IPS-20b (cell line): Measurements from ENCODE around the gene PRDM7.
"Not testable (repeated sequence)": the region's sequence is repeated elsewhere in the genome, so short reads cannot be mapped to it uniquely, and the experiment has no call there.

ENCODE experiments used
- H3K27ac ChIP-seq: one replicate; pipeline ENCODE4 v1.5.1; 2013; ENCODE audit warnings: low read length
- H3K27me3 ChIP-seq: 2 replicates; pipeline ENCODE4 v1.6.1; 2013; ENCODE audit warnings: mild to moderate bottlenecking, low read length, inconsistent platforms; ENCODE audit not compliant: insufficient read depth
- H3K36me3 ChIP-seq: 2 replicates; pipeline ENCODE4 v1.6.1; 2013; ENCODE audit warnings: low read depth, mild to moderate bottlenecking, inconsistent platforms, low read length, moderate library complexity; ENCODE audit not compliant: insufficient read depth
- H3K4me1 ChIP-seq: 2 replicates; pipeline ENCODE4 v1.6.1; 2013; ENCODE audit warnings: mild to moderate bottlenecking, control low read depth, inconsistent platforms, low read length, moderate library complexity; ENCODE audit not compliant: insufficient read depth
- H3K4me3 ChIP-seq: 2 replicates; pipeline ENCODE4 v1.5.1; 2013; ENCODE audit warnings: mild to moderate bottlenecking, low read length, inconsistent platforms
- H3K9ac ChIP-seq: 2 replicates; pipeline ENCODE4 v1.6.1; 2013; ENCODE audit warnings: low read depth, mild to moderate bottlenecking, inconsistent platforms, low read length, moderate library complexity
- H3K9me3 ChIP-seq: 2 replicates; pipeline ENCODE4 v1.6.1; 2013; ENCODE audit warnings: mild to moderate bottlenecking, low read depth, low read length, inconsistent platforms; ENCODE audit not compliant: insufficient read depth

Gene PRDM7

GRCh38 chr16:90094791-90095190, 17.7 kb upstream of the PRDM7 start:
- H3K9ac ChIP-seq, H3K27me3 ChIP-seq, H3K36me3 ChIP-seq, H3K4me3 ChIP-seq, H3K9me3 ChIP-seq, H3K27ac ChIP-seq, H3K4me1 ChIP-seq: not testable (repeated sequence)

DNA sequence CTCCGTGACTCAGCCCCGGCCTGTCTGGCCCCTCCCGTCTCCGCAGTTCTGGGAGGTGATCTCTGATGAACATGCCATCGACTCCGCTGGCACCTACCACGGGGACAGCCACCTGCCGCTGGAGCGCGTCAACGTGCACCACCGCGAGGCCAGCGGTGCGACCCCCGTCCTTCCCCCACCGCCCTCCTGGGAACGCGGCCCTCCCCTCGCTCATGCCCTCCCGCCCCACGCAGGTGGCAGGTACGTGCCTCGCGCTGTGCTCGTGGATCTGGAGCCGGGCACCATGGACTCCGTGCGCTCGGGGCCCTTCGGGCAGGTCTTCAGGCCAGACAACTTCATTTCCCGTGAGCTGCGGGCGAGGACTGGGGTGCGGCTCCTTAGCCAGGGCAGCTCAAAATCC, 17.2 kb upstream of the PRDM7 start:
- H3K4me3 ChIP-seq, H3K4me1 ChIP-seq, H3K27me3 ChIP-seq, H3K9ac ChIP-seq, H3K9me3 ChIP-seq, H3K27ac ChIP-seq, H3K36me3 ChIP-seq: not testable (repeated sequence)

- H3K9ac ChIP-seq, H3K4me3 ChIP-seq, H3K27me3 ChIP-seq, H3K9me3 ChIP-seq, H3K4me1 ChIP-seq, H3K27ac ChIP-seq, H3K36me3 ChIP-seq: not testable (repeated sequence)
Measured at GRCh38 chr16:90093799-90094198, 16.7 kb upstream of the PRDM7 start.

DNA sequence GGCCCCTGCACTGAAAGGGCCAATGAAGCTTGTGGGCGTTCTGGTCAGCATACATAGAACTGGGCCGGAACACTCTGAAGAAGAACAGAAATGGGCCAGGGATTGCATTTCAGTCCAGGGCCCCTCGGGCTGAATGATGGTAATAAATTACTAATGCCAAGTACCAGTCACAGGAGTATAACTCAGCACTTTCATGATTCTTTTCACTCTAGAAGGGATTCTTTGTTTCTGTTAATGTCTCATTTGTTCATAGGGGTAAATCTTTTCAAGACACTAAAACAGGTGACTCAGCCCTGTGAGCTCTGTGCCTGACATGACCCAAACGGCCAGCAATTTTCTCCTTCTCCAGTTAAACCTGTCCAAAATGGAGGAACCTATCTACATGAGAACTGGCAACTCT, 15.7 kb upstream of the PRDM7 start:
- H3K9ac ChIP-seq, H3K36me3 ChIP-seq, H3K27ac ChIP-seq, H3K9me3 ChIP-seq, H3K4me1 ChIP-seq, H3K27me3 ChIP-seq, H3K4me3 ChIP-seq: not testable (repeated sequence)

- no peaks in the 10 kb centered on the region for H3K4me1 ChIP-seq
- H3K27me3 ChIP-seq, result no peaks in the 10 kb centered on the region
- H3K4me3 ChIP-seq, result no peak overlapping the region
- no peak overlapping the region for H3K9ac ChIP-seq
- H3K36me3 ChIP-seq, result no peaks in the 10 kb centered on the region
- H3K9me3 ChIP-seq, result no peaks in the 10 kb centered on the region
- H3K27ac ChIP-seq, result no peak overlapping the region
Measured at GRCh38 chr16:90084215-90084950, 7.3 kb upstream of the PRDM7 start.

DNA sequence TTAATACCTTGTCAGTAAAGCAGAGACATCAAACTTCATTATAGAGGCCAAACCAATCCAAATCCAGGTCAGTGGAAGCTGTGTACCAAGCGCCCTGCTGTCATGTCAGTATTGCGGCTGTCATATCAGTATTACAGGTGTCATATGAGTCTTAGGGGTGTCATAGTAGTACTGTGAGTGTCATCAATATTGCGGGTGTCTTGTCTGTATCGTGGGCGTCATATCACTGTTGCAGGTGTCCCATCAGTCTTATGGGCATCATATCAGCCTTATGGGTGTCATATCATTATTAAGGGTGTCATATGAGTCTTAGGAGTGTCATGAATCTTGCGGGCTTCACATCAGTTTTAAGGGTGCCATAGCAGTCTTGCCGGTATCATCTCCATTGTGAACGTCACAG, 6.0 kb upstream of the PRDM7 start:
- no peaks in the 10 kb centered on the region for H3K4me1 ChIP-seq
- peaks cover 10% of the 10 kb centered on the region for H3K27me3 ChIP-seq
- H3K36me3 ChIP-seq, result no peaks in the 10 kb centered on the region
- no peak overlapping the region for H3K9ac ChIP-seq
- no peak overlapping the region for H3K27ac ChIP-seq
- no peaks in the 10 kb centered on the region for H3K9me3 ChIP-seq
- no peak overlapping the region for H3K4me3 ChIP-seq

DNA sequence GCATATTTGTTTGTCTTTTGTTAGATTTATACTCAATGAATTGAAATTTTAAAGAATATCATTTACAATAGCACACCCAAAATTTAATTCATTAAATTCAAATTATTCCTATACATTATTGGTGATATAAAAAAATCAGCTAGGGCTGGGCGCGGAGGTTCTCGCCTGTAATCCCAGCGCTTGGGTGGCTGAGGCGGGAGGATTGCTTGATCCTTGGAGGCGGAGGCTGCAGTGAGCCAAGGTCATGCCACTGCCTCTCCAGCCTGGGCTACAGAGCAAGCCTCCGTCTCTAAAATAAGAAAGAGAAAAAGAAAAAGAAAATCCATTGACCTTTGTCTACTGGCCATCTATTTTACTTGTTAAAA, 4.5 kb upstream of the PRDM7 start:
- no peaks in the 10 kb centered on the region for H3K9me3 ChIP-seq
- no peaks in the 10 kb centered on the region for H3K36me3 ChIP-seq
- H3K9ac ChIP-seq, result no peak overlapping the region
- H3K4me3 ChIP-seq, result no peak overlapping the region; the same call in 1 of the 2 replicates
- no peak overlapping the region for H3K27ac ChIP-seq
- no peaks in the 10 kb centered on the region; the same call in 1 of the 2 replicates for H3K4me1 ChIP-seq
- H3K27me3 ChIP-seq, result peaks cover 21% of the 10 kb centered on the region

DNA sequence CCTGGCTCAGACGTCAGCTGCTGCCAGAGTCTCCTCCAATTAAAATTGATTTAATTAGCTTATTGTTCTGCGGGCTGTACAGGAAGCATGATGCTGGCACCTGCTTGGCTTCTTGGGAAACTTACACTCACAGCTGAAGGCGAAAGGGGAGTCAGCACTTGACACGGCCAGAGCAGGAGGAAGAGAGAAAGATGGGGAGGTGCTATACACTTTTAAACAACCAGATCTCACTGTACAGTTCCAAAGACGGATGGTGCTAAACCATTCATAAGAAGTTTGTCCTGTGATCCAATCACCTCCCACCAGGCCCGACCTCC, 1.4 kb upstream of the PRDM7 start:
- Histone ChIP-seq H3K9me3 (no peaks in the 10 kb centered on the region), H3K4me1 (no peaks in the 10 kb centered on the region; the same call in 1 of the 2 replicates), H3K4me3 (no peak overlapping the region), H3K9ac (no peak overlapping the region), H3K27me3 (peaks cover 40% of the 10 kb centered on the region), H3K27ac (no peak overlapping the region), H3K36me3 (no peaks in the 10 kb centered on the region)

DNA sequence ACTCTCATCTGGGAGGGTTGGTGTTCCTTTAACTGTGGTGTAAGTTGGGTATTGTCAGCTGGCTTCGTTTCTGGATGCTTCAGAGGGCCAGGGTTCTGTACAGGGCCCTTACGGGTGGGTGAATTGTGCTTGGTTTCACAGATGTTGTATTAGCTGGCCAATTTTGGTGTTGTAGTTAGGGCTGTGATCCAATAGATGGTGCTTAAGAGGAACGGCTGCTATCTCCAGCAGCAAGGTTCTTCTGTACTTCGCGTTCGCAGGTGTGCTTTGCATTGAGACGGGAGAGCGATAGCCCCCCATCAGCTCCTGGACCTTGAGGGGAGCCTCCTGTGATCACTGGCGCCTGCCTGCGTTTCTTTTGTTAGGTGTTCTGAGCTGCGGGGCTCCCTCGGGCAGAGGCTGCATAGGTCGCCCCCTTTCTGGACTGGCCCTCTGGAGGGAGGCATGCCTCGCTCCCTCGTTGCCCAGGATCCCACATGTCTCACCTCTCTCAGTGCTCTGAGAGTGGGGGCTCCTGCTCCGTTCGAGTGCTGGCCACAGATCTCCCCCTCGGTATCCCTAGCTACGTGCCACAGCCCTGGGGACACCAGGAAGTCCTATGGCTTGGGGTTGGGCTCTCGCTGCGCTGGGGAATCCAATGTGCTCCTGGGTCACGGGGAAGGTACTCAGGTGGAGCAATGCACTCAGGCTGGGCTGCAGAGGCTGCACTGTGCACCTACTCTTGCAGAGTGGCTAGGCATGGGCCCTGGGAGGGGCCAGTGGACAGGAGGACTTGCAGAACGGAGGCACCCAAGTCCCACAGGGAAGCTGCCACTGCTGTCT, 837 bp upstream of the PRDM7 start:
- H3K9ac ChIP-seq, result peak overlapping the region; percentile 82; the same call in 1 of the 2 replicates
- no peaks in the 10 kb centered on the region; the same call in 1 of the 2 replicates for H3K4me1 ChIP-seq
- peaks cover 40% of the 10 kb centered on the region for H3K27me3 ChIP-seq
- H3K27ac ChIP-seq, result no peak overlapping the region
- H3K36me3 ChIP-seq, result no peaks in the 10 kb centered on the region
- H3K9me3 ChIP-seq, result no peaks in the 10 kb centered on the region
- peak overlapping the region; percentile 72 for H3K4me3 ChIP-seq

DNA sequence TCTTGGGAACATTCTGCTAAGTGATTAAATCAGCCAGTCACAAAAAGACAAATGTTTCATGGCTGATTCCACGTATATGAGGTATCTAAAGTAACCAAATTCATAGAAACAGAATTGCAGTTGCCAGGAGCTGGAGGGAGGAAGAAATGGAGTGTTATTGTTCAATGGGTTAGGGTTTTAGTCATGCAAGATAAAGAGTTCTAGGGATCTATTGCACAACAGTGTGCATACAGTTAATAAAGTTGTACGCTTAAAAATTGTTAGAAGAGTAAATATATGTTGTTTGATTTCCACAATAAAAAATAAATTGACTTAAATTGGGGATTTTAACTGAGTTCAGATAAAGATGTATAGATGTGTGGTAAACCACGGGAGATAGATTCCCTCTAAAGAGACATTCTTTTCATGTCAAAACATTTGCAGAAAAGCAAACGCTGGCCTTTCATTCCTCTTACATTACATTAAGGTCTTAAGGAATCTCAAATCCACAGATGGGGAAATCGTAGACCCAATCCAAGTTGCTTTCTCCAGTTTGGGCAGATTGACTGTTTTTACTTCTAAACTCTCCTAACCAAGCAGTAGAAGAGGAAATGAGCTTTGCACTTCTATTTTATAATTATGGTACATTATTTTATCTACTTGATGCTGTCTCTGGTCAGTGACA, 4.6 kb downstream of the PRDM7 start:
- Histone ChIP-seq H3K27me3 (peaks cover 24% of the 10 kb centered on the region), H3K9me3 (no peaks in the 10 kb centered on the region), H3K4me3 (no peak overlapping the region), H3K36me3 (no peaks in the 10 kb centered on the region), H3K4me1 (no peaks in the 10 kb centered on the region; the same call in 1 of the 2 replicates), H3K9ac (no peak overlapping the region), H3K27ac (no peak overlapping the region)

DNA sequence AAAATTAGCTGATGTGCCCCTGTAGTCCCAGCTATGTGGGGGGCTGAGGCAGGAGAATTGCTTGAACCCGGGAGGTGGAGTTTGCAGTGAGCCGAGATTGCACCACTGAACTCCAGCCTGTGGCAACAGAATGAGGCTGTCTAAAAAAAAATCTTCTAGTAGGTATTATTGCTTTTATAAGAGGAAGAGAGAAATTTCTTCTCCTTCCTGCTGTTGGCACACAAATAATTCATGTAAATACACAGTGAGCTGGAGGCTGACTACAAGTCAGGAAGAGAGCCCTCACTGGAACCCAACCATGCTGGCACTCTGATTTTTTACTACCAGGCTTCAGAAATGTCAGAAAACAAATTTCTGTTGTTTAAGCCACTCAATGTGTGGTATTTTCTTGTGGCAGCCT, 6.7 kb downstream of the PRDM7 start:
- no peaks in the 10 kb centered on the region for H3K9me3 ChIP-seq

DNA sequence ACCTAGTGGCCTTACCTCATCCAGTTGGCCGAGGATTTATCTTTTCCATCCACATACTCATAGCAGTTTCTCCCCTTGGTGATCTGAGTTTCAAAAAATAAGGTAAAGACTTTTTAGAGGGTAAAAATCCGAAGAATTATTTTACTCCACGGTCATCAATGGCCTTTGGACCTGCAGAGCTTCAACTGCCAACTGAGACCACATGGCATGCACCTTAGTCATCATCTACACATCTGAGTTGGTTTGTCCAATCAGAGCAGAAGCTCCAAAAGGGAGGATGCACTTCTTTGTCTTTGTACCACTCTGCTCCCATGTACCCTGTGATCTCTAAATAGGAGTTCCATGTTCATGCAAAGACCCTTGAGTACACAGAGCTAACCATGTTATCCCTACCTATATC, 15.7 kb downstream of the PRDM7 start:
- H3K9ac ChIP-seq, result no peak overlapping the region
- H3K9me3 ChIP-seq, result no peaks in the 10 kb centered on the region
- no peaks in the 10 kb centered on the region for H3K4me1 ChIP-seq
- H3K27ac ChIP-seq, result no peak overlapping the region
- H3K4me3 ChIP-seq, result no peak overlapping the region
- peaks cover 8% of the 10 kb centered on the region; the same call in 1 of the 2 replicates for H3K27me3 ChIP-seq
- H3K36me3 ChIP-seq, result no peaks in the 10 kb centered on the region

More for the DNA sequence above, 6.7 kb downstream of the PRDM7 start:
- Histone ChIP-seq H3K4me3 (no peak overlapping the region), H3K9ac (no peak overlapping the region), H3K4me1 (no peaks in the 10 kb centered on the region), H3K36me3 (no peaks in the 10 kb centered on the region), H3K27ac (no peak overlapping the region), H3K27me3 (peaks cover 7% of the 10 kb centered on the region)
